T-helper 2 cell treated with Interferon-gamma antibody and Interleukin-4, amounts not matched to agents 5 μg/mL and 100 μg/mL, for 36 hours (primary cell): Measurements from ENCODE around the gene ASIC2.

ENCODE experiments used
- DNase-seq: peaks from one replicate; pipeline ENCODE4 v3.0.0; 2021; ENCODE audit warnings: low spot score
- H3K27ac Mint-ChIP-seq: one replicate; pipeline ENCODE4 v1.8.0; 2021; ENCODE audit warnings: mild to moderate bottlenecking, mixed read lengths
- H3K27me3 Mint-ChIP-seq: one replicate; pipeline ENCODE4 v1.8.0; 2021; ENCODE audit warnings: low read depth, mixed read lengths
- H3K36me3 Mint-ChIP-seq: one replicate; pipeline ENCODE4 v1.8.0; 2021; ENCODE audit warnings: low read depth, mixed read lengths
- H3K4me1 Mint-ChIP-seq: one replicate; pipeline ENCODE4 v1.8.0; 2021; ENCODE audit warnings: low read depth, mixed read lengths
- H3K4me3 Mint-ChIP-seq: one replicate; pipeline ENCODE4 v1.8.0; 2022; ENCODE audit warnings: mild to moderate bottlenecking, moderate library complexity, mixed read lengths
- H3K9me3 Mint-ChIP-seq: one replicate; pipeline ENCODE4 v1.8.0; 2021; ENCODE audit warnings: mixed read lengths

Gene ASIC2

DNA sequence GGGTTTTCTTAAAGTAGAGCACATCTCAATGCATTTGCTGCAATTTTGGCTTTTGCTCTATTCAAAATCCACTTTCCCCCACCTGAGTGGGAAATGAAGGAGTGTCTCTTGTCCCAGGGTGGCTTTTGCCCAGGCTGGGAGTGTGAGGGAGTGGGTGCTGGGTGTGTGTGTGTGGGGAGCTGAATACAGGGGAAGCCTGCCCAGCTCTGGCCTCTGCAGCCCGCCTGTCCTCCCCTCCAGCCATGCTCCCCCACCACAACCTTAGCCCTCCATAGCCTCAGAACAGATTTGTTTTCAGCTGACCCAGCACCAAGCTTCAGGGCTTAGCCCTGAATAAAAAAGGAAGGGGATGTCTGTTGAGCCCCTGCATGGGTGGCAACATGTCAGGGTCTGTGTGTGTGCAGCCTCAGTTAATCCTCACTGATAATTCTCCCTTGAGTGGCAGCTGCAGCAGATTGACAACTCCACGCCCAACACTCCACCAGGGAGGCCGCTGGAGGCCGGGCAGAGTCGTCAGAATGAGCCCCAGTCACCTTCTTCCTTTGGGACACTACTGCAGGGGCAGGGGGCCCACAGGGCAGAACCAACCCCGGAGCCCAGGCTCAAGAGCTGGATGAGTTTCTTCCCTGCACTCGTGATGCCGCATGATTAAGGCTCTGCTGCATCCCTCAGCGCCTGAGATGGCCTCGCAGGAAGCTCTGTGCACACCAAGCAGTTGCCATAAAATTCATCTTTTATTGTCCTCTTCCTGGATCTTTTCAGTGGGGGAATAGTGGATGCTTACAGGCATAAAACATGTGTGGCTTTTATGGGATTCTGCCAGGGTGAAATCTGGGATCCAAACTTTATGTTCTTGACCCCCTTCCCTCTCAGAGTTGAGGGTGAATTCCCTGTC is 246.5 kb downstream of the ASIC2 start:
- Mint-ChIP-seq H3K4me3 (no peak overlapping the region), H3K27me3 (peaks cover 3% of the 10 kb centered on the region), H3K36me3 (no peaks in the 10 kb centered on the region), H3K9me3 (no peaks in the 10 kb centered on the region), H3K4me1 (no peaks in the 10 kb centered on the region), H3K27ac (no peak overlapping the region)
- no peak for DNase-seq

DNA sequence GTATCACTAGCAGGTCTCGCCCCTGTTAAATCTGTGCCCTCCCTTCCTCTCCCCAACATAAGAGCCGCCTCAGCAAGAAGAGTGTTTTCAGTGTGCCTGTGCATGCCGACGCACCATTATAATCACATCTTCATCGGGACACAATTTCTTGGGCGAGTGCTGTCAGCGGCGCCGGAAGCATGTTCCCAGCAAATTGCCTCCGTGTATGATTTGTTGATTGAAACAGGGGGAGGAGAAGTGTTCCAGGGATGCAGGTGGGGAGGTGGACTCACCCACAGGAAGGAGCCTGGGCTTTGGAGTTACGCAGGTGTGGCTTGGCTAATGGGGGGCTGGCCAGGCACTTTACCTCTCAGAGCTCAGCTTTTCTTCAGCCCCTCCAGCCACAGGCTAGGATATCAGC is 247.9 kb downstream of the ASIC2 start:
- Mint-ChIP-seq H3K27me3 (peaks cover 3% of the 10 kb centered on the region), H3K4me1 (no peaks in the 10 kb centered on the region), H3K9me3 (no peaks in the 10 kb centered on the region), H3K27ac (no peak overlapping the region), H3K36me3 (no peaks in the 10 kb centered on the region), H3K4me3 (no peak overlapping the region)
- DNase-seq, result no peak

DNA sequence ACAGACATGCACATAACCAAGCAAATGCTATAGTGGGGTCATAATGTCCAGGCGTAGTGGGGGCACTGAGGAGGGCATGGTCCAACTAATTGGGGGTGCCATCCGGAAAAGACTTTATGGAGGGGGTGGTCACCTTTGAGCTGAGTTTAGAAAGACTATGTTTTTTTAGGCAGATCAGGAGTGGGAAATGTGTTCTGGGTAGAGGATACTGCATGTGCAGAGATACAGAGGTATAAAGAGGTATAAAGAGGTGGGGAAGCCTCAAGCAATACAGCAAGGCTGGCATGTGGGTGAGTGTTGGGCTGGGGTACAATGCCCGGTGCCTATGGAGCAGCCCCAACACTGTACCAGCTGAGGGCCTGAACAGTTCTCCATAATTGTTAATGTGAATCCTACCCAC is 248.3 kb downstream of the ASIC2 start:
- no peaks in the 10 kb centered on the region for H3K9me3 Mint-ChIP-seq
- peaks cover 3% of the 10 kb centered on the region for H3K27me3 Mint-ChIP-seq
- H3K4me3 Mint-ChIP-seq, result no peak overlapping the region
- H3K36me3 Mint-ChIP-seq, result no peaks in the 10 kb centered on the region
- no peak for DNase-seq
- no peaks in the 10 kb centered on the region for H3K4me1 Mint-ChIP-seq
- no peak overlapping the region for H3K27ac Mint-ChIP-seq

DNA sequence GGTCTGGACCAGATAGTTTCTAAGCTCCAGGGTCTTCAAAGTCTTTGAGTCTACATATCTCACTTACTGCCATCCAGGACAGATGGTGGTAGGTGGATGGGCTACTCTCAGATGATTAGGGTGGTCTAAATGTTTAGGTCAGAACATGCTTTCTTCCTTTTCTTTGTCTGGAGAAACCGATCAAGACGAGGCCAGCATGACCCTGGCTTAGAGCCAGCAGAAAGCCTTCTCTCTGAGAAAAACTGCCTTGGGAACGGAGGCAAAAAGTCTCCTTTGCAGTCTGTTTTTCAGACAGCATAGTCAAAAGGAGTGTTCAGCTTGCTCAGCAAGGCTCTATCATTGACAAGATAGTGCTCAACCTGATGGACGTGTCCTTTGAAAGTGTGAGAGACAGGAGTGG is 252.6 kb downstream of the ASIC2 start:
- H3K9me3 Mint-ChIP-seq, result no peaks in the 10 kb centered on the region
- no peak overlapping the region for H3K27ac Mint-ChIP-seq
- no peak overlapping the region for H3K4me3 Mint-ChIP-seq
- no peaks in the 10 kb centered on the region for H3K4me1 Mint-ChIP-seq
- H3K36me3 Mint-ChIP-seq, result no peaks in the 10 kb centered on the region
- DNase-seq, result no peak
- peaks cover 12% of the 10 kb centered on the region for H3K27me3 Mint-ChIP-seq

DNA sequence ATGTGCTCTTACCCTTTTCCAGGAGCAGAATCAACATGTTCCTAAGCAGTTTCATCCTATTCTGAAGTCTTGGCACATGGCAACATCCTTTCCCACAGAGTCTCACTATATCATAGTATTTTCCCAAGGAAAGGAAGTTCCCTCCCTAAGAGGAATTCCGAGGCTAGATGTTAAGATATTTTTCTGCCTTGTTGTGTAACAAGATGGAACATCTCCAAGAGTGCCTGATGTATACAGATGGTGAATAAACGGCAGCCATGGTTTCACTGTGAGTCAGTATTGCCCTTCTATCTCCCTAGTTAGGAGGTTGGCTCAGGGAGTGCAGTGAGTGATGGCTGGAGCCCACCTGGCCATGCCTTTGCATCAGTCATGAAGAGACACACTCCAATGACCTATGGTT is 253.2 kb downstream of the ASIC2 start:
- DNase-seq, result no peak
- Mint-ChIP-seq H3K27me3 (peaks cover 16% of the 10 kb centered on the region), H3K4me3 (no peak overlapping the region), H3K9me3 (no peaks in the 10 kb centered on the region), H3K4me1 (no peaks in the 10 kb centered on the region), H3K27ac (no peak overlapping the region), H3K36me3 (no peaks in the 10 kb centered on the region)

DNA sequence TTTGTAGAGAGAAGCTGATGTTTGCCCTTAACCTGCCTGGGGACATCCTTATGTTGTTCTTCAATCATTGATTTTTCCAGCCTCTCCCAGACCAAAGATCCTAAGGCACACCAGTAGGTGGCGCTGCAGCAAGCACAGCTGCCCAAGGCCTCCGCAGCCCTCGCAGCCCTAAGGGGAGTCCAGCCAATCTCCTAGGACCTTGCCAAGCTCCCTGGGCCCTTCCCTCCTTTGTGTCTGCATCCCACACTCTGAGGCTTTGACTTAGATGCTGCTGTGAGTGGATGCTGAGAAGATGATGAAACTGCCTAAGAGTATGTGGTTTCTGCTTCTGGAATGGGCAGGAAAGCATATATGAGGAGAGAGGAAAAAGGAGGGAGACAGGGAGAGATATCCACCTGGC is 254.4 kb downstream of the ASIC2 start:
- Mint-ChIP-seq H3K4me1 (no peaks in the 10 kb centered on the region), H3K9me3 (no peaks in the 10 kb centered on the region), H3K27me3 (peaks cover 20% of the 10 kb centered on the region), H3K36me3 (no peaks in the 10 kb centered on the region), H3K27ac (no peak overlapping the region), H3K4me3 (no peak overlapping the region)
- no peak for DNase-seq

DNA sequence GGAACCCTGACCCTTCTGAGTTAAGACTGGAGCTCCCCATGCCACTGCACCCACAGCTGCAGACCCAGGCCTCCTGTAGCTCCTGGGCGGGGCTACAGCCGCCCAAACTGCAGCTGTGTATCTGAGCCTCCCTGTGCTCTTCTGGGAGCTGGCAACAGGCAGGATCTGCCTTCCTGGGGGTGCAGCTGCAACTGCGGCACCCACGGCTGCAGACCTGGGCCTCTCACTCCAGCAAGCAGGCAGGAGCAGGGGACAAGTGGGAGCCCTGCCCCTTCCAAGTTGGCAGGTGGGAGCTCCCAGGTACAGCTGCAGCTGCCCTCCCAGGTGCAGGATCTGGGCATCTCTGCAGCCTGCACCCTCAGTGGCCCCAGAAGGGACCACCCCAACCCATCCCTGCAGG is 259.9 kb downstream of the ASIC2 start:
- Mint-ChIP-seq H3K36me3 (no peaks in the 10 kb centered on the region), H3K4me3 (no peak overlapping the region), H3K27ac (no peak overlapping the region), H3K4me1 (no peaks in the 10 kb centered on the region), H3K27me3 (peaks cover 33% of the 10 kb centered on the region), H3K9me3 (no peaks in the 10 kb centered on the region)
- no peak for DNase-seq

DNA sequence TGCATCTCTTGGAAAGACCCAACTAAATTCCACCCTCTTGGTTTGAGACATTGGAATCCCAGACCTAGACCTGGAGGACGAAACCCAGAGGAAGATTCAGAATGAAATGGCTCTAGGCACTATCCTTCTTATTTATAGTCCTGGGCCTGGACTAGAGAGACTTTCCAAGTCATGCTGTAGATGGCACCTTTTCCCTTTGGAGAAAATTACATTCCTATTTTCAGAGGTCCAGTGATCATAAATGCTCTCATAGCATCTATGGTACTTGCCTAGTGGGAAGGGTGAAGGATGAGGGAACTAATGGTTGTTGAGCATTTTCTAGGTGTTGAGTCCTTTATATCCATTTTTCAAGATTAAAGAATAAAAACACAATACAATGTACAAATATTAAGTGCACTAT is 264.3 kb downstream of the ASIC2 start:
- H3K27me3 Mint-ChIP-seq, result peaks cover 18% of the 10 kb centered on the region
- H3K27ac Mint-ChIP-seq, result no peak overlapping the region
- no peaks in the 10 kb centered on the region for H3K4me1 Mint-ChIP-seq
- no peaks in the 10 kb centered on the region for H3K36me3 Mint-ChIP-seq
- no peaks in the 10 kb centered on the region for H3K9me3 Mint-ChIP-seq
- no peak for DNase-seq
- H3K4me3 Mint-ChIP-seq, result no peak overlapping the region

DNA sequence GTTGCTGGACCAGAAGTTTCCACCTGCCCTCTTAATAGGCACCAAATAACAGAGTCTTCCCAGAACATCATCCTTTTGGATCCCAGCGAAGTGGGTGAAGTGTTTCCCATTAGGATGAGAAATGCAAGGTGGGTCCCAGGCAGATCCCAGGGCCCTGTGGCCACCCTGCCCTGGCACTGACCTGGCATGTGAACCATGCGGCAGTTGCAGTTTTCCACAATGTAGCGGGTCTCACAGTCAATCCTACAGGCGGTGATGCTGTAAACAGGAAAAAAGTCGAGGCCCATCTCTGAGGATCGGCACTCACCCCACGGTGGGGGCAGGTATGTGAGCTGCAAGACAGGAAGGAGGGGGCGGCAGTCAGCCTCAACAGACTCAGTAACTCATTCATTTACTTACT is 265.0 kb downstream of the ASIC2 start:
- Mint-ChIP-seq H3K36me3 (no peaks in the 10 kb centered on the region), H3K4me3 (no peak overlapping the region), H3K27ac (no peak overlapping the region), H3K9me3 (no peaks in the 10 kb centered on the region), H3K4me1 (no peaks in the 10 kb centered on the region), H3K27me3 (peaks cover 18% of the 10 kb centered on the region)
- no peak for DNase-seq

DNA sequence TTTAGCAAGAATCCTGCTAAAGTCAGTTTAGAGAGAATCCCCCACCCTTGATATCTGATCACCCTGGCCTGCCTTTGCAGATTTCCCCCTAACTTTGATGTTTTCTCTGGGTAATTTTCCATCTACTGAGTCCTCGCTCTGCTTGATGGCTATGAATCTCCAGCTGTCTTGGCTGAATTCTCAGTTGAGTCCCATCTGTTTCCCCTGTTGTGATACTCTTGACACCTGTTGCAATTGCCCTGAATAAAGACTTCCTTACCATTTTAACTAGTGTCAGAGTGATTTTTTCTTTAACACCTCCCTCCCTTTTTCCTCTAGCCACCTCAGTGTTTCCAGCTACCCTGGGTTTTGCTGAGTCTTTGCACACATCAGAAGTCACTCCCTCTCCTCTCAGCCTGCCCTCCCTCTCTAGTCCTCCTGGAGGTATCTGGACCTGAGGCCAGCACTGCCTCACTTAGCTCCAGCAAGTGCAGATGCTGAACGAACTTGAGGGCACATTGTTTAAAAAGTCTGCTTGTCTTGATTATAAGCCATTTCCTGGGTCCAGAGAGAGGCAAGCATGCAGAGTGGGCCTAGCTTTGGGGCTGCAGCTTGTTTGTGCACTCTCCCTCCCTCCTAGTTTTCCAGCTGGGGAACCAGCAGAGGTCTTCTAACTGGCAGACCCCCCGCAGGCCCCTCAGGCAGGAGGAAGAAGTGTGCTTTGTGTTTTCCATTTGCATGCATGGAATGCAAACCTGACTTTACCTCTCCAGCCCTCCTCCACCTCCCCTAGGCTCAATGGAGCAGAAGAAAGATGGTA is 268.2 kb downstream of the ASIC2 start:
- Mint-ChIP-seq H3K9me3 (no peaks in the 10 kb centered on the region), H3K4me3 (no peak overlapping the region), H3K27me3 (peaks cover 9% of the 10 kb centered on the region), H3K36me3 (no peaks in the 10 kb centered on the region), H3K27ac (no peak overlapping the region), H3K4me1 (no peaks in the 10 kb centered on the region)
- DNase-seq, result no peak

DNA sequence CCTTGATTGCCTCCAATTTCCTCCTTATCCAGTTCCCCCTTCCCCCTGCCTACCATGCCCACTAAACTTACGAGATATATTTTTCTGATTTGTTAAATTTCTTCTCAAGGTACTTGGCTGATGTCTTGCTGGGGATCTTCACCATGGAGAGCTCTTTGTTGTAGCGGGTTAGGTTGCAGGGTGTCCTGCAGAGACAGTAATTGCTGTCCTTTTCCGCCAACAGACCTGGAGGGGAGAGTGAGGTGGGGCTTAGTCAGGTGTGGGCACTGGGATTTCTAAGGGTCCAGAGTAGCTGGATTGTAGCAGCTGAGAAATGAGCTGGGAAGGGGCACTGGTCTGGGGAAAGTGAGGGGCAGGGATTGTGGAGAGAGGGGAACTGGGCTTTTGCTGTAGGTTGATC is 269.3 kb downstream of the ASIC2 start:
- H3K9me3 Mint-ChIP-seq, result no peaks in the 10 kb centered on the region
- no peak overlapping the region for H3K27ac Mint-ChIP-seq
- no peak for DNase-seq
- H3K27me3 Mint-ChIP-seq, result peaks cover 12% of the 10 kb centered on the region
- H3K4me3 Mint-ChIP-seq, result no peak overlapping the region
- H3K36me3 Mint-ChIP-seq, result no peaks in the 10 kb centered on the region
- H3K4me1 Mint-ChIP-seq, result no peaks in the 10 kb centered on the region

DNA sequence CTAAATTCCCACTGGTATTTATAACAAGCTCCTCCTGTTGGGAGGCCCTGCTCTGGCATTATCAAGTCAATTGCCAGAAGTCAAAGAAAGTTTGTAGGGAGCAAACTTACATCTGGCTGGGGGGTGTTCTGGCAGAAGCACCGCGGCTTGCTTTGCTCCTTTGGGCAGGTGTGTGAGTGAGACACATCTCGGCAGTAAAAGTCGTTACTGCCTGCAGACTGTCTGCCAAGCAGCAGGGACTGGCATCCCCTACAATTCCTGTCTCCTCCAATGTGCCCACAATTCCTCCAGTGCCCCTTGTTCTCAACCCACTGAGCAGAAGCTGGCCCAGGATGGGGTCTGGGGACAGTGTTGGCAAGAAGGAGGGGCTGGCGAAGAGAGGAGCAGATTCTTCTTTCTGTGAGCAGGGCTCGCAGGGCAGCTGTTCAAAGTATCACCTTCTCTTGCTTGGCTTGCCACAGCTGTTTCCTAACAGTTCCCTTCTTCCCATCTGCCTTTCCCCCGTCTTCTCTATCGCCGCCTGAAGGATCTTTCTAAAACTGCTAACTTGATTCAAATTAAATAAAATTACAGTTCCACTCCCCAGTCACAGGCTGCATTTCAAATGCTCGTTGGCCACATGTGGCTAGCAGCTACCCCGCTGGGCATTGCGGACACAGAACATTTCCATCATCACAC is 271.2 kb downstream of the ASIC2 start:
- DNase-seq, result no peak
- Mint-ChIP-seq H3K36me3 (no peaks in the 10 kb centered on the region), H3K9me3 (no peaks in the 10 kb centered on the region), H3K27ac (no peak overlapping the region), H3K4me1 (no peaks in the 10 kb centered on the region), H3K4me3 (no peak overlapping the region), H3K27me3 (peaks cover 8% of the 10 kb centered on the region)

DNA sequence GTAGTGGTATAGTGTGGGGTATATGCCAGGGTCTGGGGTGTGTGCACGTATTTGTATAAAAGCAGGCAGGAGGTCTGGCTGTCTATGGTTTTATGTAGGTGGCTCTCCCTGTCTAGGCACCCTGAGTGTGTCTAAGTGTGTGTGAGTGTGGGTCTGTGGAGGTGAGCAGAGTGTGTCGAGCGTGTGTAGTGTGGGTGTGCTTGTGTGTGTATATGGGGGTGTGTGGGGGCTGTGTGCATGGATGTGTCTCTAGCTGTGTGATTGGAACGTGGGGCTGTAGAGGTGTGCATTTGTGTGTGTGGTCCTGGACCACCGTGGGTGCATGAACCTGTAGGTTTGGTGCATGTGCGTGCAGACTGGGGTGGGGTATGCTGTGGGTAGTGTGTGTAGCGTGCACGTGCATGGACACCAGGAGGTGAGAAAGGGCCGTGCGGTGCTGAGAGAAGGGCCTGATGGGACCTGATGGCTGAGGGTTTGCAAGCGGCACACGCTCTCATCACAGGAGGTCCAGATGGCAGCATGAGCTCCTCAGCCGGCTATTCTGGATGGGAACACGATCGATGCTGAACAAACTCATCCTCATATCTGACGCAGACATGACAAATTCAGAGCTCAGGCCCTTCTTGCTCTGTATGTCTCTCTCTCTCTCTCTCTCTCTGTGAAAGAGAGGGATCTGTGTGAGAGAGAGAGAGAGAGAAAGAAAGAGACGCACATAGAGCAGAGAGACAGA is 273.8 kb downstream of the ASIC2 start:
- Mint-ChIP-seq H3K27ac (no peak overlapping the region), H3K4me1 (no peaks in the 10 kb centered on the region), H3K27me3 (peaks cover 5% of the 10 kb centered on the region), H3K9me3 (no peaks in the 10 kb centered on the region), H3K4me3 (no peak overlapping the region), H3K36me3 (no peaks in the 10 kb centered on the region)
- DNase-seq, result no peak
